Nephron (organoid): ENCODE measurements around the gene CDC42.

Experiments
- H3K27ac Mint-ChIP-seq, 3 experiments: 2 replicates each; pipeline ENCODE4 v1.8.0; 2020; ENCODE audit warnings: mixed read lengths in 3 of 3, mild to moderate bottlenecking in 2 of 3, moderate library complexity in 1 of 3
- H3K27me3 Mint-ChIP-seq: 2 replicates; pipeline ENCODE4 v1.8.0; 2021; ENCODE audit warnings: low read depth, mild to moderate bottlenecking, moderate library complexity, mixed read lengths
- H3K36me3 Mint-ChIP-seq: 2 replicates; pipeline ENCODE4 v1.8.0; 2020; ENCODE audit warnings: low read depth, mixed read lengths
- H3K4me1 Mint-ChIP-seq: 2 replicates; pipeline ENCODE4 v1.8.0; 2020; ENCODE audit warnings: mixed read lengths
- H3K4me3 Mint-ChIP-seq, 3 experiments: 2 replicates each; pipeline ENCODE4 v1.8.0; 2020; ENCODE audit warnings: mild to moderate bottlenecking in 3 of 3, mixed read lengths in 3 of 3, moderate library complexity in 2 of 3
- H3K9me3 Mint-ChIP-seq: 2 replicates; pipeline ENCODE4 v1.8.0; 2020; ENCODE audit warnings: mixed read lengths
- CTCF ChIP-seq, 3 experiments: fragments of 200-600 bp; sonication (generic); IDR thresholded peaks; one replicate each; pipeline ENCODE4 v1.5.0; 2021; ENCODE audit warnings: antibody characterized with exemption in 3 of 3; ENCODE audit not compliant: unreplicated experiment in 3 of 3

Gene CDC42

GRCh38 chr1:22129501-22130117 is 77.1 kb downstream of the CDC42 start:
- Mint-ChIP-seq H3K4me1 (peaks cover 34% of the 10 kb centered on the region), H3K27me3 (no peaks in the 10 kb centered on the region), H3K36me3 (peaks cover 5% of the 10 kb centered on the region), H3K9me3 (no peaks in the 10 kb centered on the region), H3K4me3 (no peak overlapping the region), H3K27ac (no peak overlapping the region)
- TF ChIP-seq CTCF (IDR thresholded peaks at IDR 0.05; ENCODE audit: unreplicated experiment in 3 of 3): no peak

- H3K4me3 Mint-ChIP-seq: no peak overlapping the region
- H3K4me1 Mint-ChIP-seq: peaks cover 39% of the 10 kb centered on the region
- H3K36me3 Mint-ChIP-seq: peaks cover 5% of the 10 kb centered on the region
- no peak for TF ChIP-seq CTCF (IDR thresholded peaks at IDR 0.05; ENCODE audit: unreplicated experiment in 3 of 3)
- H3K27me3 Mint-ChIP-seq: peaks cover 10% of the 10 kb centered on the region
- no peak overlapping the region for H3K27ac Mint-ChIP-seq
- H3K9me3 Mint-ChIP-seq: no peaks in the 10 kb centered on the region
Measured at GRCh38 chr1:22131062-22131461, 78.6 kb downstream of the CDC42 start.

GRCh38 chr1:22131875-22132486 is 79.5 kb downstream of the CDC42 start:
- peaks cover 37% of the 10 kb centered on the region for H3K4me1 Mint-ChIP-seq
- H3K27me3 Mint-ChIP-seq: peaks cover 14% of the 10 kb centered on the region
- no peaks in the 10 kb centered on the region for H3K9me3 Mint-ChIP-seq
- H3K4me3 Mint-ChIP-seq: no peak overlapping the region
- no peak overlapping the region for H3K27ac Mint-ChIP-seq
- TF ChIP-seq CTCF (IDR thresholded peaks at IDR 0.05; ENCODE audit: unreplicated experiment in 3 of 3): peak; percentile 76 to 89 (median 87)
- H3K36me3 Mint-ChIP-seq: peaks cover 5% of the 10 kb centered on the region

- no peak for TF ChIP-seq CTCF (IDR thresholded peaks at IDR 0.05; ENCODE audit: unreplicated experiment in 3 of 3)
- H3K27ac Mint-ChIP-seq: no peak overlapping the region
- H3K9me3 Mint-ChIP-seq: no peaks in the 10 kb centered on the region
- H3K4me3 Mint-ChIP-seq: no peak overlapping the region
- H3K4me1 Mint-ChIP-seq: peaks cover 39% of the 10 kb centered on the region
- H3K27me3 Mint-ChIP-seq: peaks cover 16% of the 10 kb centered on the region
- peaks cover 5% of the 10 kb centered on the region for H3K36me3 Mint-ChIP-seq
Measured at GRCh38 chr1:22132517-22133235, 80.2 kb downstream of the CDC42 start.

- H3K4me3 Mint-ChIP-seq: no peak overlapping the region
- peaks cover 23% of the 10 kb centered on the region for H3K27me3 Mint-ChIP-seq
- peaks cover 43% of the 10 kb centered on the region for H3K4me1 Mint-ChIP-seq
- peak overlapping the region in 1 of 3 experiments; percentile 54 for H3K27ac Mint-ChIP-seq
- no peaks in the 10 kb centered on the region for H3K9me3 Mint-ChIP-seq
- H3K36me3 Mint-ChIP-seq: peaks cover 5% of the 10 kb centered on the region
- no peak for TF ChIP-seq CTCF (IDR thresholded peaks at IDR 0.05; ENCODE audit: unreplicated experiment in 3 of 3)
Measured at GRCh38 chr1:22133247-22133930, 80.9 kb downstream of the CDC42 start.
